ENCODE results near the gene SLC6A3. TPM values are rescaled to one million over a fixed set of nuclear protein-coding genes. Genes with fewer than 3 reads are reported as not detected.

SLC6A3 gene
- total RNA-seq, 2 experiments from 2014 or later, result not detected

DNA sequence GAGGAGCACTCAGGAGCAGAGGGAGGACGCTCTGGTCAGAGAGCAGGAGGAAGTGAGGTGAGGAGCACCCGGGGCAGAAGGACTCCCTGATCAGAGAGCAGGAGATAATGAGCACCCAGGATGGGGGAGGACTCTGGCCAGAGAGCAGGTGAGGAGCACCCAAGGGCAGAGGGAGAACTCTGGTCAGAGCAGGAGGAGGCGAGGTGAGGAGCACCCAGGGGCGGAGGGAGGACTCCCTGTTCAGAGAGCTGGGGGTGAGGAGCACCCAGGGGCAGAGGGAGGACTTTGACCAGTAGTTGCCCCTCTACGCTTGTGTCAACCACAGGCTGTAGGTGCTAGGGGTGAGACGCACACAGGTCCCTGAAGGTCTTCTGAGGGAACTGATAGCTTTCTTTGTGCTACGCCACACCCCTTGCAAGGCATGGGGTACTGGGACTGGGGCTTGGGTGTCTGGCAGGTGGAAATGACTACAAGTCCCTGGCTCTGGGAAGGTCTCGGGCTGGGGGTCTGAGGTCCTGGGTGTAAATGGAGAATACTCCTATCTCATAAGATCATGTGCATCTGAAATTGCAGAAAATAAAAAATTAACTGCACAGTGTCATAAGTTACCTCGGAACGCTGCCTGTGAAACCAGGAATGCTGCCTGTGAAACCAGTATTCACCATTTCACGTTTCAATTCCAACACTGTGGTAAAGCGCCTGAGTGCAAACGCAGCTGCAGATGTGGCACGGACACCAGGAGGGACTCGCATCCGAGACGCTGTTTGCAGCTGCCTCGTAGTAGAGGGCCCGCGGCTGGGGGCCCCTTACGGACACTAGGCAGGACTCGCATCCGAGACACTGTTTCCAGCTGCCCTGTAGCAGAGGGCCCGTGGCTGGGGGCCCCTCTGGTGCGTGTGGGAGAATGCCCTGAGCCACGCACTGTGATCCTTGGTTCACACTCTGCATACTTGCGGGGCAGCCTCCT lies 27.0 kb upstream of the SLC6A3 start:
- Histone ChIP-seq H3K9me3 (ENCODE audit: low read length) (no peaks in the 10 kb centered on the region), H3K27ac (ENCODE audit: low read depth, low read length, poor library complexity, severe bottlenecking) (no peak overlapping the region), H3K79me2 (ENCODE audit: insufficient read depth, low read depth, low read length) (no peaks in the 10 kb centered on the region), H3K36me3 (ENCODE audit: insufficient read depth, low read length) (peaks cover 90% of the 10 kb centered on the region), H3K4me2 (ENCODE audit: low read length) (no peak overlapping the region), H2AFZ (ENCODE audit: low read length) (no peak overlapping the region), H3K9me2 (ENCODE audit: insufficient read depth, low read length) (no peaks in the 10 kb centered on the region), H3K4me1 (ENCODE audit: insufficient read depth, low read length, poor library complexity, severe bottlenecking) (no peaks in the 10 kb centered on the region), H3K4me3 (ENCODE audit: low read depth, low read length, poor library complexity, severe bottlenecking) (no peak overlapping the region), H4K20me1 (ENCODE audit: insufficient read depth, low read length) (no peaks in the 10 kb centered on the region)
- CTCF ChIA-PET (ENCODE audit: unreplicated experiment), result no interaction called here
- no TSS peak for BruUV-seq (replicated peaks)
- intact Hi-C loops (cut with micrococcal nuclease; ENCODE audit: unreplicated experiment), result no loop called here
- POLR2A ChIA-PET, result no interaction called here
- TF ChIP-seq, protein P1, sequence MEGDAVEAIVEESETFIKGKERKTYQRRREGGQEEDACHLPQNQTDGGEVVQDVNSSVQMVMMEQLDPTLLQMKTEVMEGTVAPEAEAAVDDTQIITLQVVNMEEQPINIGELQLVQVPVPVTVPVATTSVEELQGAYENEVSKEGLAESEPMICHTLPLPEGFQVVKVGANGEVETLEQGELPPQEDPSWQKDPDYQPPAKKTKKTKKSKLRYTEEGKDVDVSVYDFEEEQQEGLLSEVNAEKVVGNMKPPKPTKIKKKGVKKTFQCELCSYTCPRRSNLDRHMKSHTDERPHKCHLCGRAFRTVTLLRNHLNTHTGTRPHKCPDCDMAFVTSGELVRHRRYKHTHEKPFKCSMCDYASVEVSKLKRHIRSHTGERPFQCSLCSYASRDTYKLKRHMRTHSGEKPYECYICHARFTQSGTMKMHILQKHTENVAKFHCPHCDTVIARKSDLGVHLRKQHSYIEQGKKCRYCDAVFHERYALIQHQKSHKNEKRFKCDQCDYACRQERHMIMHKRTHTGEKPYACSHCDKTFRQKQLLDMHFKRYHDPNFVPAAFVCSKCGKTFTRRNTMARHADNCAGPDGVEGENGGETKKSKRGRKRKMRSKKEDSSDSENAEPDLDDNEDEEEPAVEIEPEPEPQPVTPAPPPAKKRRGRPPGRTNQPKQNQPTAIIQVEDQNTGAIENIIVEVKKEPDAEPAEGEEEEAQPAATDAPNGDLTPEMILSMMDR (conservative IDR thresholded peaks at IDR 0.05; ENCODE audit: low read length), result no peak
- no peak for TF ChIP-seq EZH2phosphoT487 (IDR thresholded peaks at IDR 0.05; ENCODE audit: borderline replicate concordance, low read depth, low read length)
- no peak for DNase-seq (ENCODE audit: low spot score)

DNA sequence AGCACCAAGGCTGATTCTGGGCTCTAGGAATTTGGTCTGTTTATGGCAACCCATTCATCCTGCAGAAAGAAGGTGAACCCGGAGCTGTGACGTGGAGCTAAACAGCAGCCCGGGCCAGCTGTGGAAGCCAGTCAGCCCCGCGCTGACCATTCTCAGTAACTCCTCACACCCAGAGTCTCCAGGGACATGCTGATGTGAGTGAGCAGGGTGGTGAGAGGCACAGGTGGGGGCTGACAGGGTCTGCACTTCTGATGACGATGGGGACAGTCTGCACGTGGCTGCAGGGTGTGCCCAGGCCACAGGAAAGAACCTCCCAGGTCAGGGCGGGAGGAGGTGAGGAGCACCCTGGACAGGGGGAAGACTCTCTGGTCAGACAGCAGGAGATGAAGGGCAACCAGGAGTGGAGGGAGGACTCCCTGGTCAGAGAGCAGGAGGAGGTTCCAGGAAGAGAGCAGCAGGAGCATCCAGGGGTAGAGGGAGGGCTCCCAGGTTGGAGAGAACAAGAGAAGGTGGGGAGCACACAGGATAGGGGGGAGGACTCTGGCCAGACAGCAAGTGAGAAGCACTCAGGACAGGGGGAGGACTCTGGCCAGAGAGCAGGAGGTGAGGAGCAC lies 26.1 kb upstream of the SLC6A3 start:
- no peaks in the 10 kb centered on the region for H3K79me2 ChIP-seq (ENCODE audit: insufficient read depth, low read depth, low read length)
- no peak overlapping the region for H3K4me3 ChIP-seq (ENCODE audit: low read depth, low read length, poor library complexity, severe bottlenecking)
- BruUV-seq (replicated peaks), result no TSS peak
- peaks cover 90% of the 10 kb centered on the region for H3K36me3 ChIP-seq (ENCODE audit: insufficient read depth, low read length)
- no peaks in the 10 kb centered on the region for H3K9me3 ChIP-seq (ENCODE audit: low read length)
- H4K20me1 ChIP-seq (ENCODE audit: insufficient read depth, low read length), result no peaks in the 10 kb centered on the region
- no peaks in the 10 kb centered on the region for H3K4me1 ChIP-seq (ENCODE audit: insufficient read depth, low read length, poor library complexity, severe bottlenecking)
- H3K27ac ChIP-seq (ENCODE audit: low read depth, low read length, poor library complexity, severe bottlenecking), result no peak overlapping the region
- H3K4me2 ChIP-seq (ENCODE audit: low read length), result no peak overlapping the region
- no peak for DNase-seq (ENCODE audit: low spot score)
- no peaks in the 10 kb centered on the region for H3K9me2 ChIP-seq (ENCODE audit: insufficient read depth, low read length)
- intact Hi-C loops (cut with micrococcal nuclease; ENCODE audit: unreplicated experiment), result no loop called here
- ChIA-PET POLR2A (no interaction called here), CTCF (ENCODE audit: unreplicated experiment) (no interaction called here)
- TF ChIP-seq, protein P1 (conservative IDR thresholded peaks at IDR 0.05; ENCODE audit: low read length), result no peak
- TF ChIP-seq EZH2phosphoT487 (IDR thresholded peaks at IDR 0.05; ENCODE audit: borderline replicate concordance, low read depth, low read length), result no peak
- no peak overlapping the region for H2AFZ ChIP-seq (ENCODE audit: low read length)

DNA sequence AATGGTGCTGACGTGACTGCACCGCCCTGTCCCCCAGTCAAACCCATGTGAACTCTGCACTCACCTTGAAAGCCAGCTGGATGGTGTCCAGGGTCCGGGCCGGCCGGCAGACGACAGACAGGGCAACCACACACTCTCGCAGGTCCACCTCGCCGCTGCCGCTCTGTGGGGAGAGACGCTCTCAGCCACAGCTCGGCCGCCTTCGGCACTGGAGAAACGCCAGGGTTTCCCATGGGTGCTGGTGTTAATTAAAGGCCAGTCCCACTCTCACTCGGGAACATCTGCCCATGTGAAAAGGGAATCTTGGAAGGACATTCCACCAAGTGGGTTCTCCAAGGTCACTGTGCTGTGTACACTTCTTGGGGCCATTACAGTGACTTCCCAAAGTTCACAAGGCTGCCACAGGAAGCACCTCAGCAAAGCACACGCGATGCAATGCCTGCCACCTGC lies 25.5 kb upstream of the SLC6A3 start:
- Histone ChIP-seq H3K9me2 (ENCODE audit: insufficient read depth, low read length) (no peaks in the 10 kb centered on the region), H2AFZ (ENCODE audit: low read length) (no peak overlapping the region), H3K4me2 (ENCODE audit: low read length) (no peak overlapping the region), H4K20me1 (ENCODE audit: insufficient read depth, low read length) (no peaks in the 10 kb centered on the region), H3K27ac (ENCODE audit: low read depth, low read length, poor library complexity, severe bottlenecking) (no peak overlapping the region), H3K36me3 (ENCODE audit: insufficient read depth, low read length) (peaks cover 90% of the 10 kb centered on the region), H3K4me1 (ENCODE audit: insufficient read depth, low read length, poor library complexity, severe bottlenecking) (no peaks in the 10 kb centered on the region), H3K9me3 (ENCODE audit: low read length) (no peaks in the 10 kb centered on the region), H3K79me2 (ENCODE audit: insufficient read depth, low read depth, low read length) (no peaks in the 10 kb centered on the region), H3K4me3 (ENCODE audit: low read depth, low read length, poor library complexity, severe bottlenecking) (no peak overlapping the region)
- ChIA-PET POLR2A (no interaction called here), CTCF (ENCODE audit: unreplicated experiment) (no interaction called here)
- no peak for DNase-seq (ENCODE audit: low spot score)
- intact Hi-C loops (cut with micrococcal nuclease; ENCODE audit: unreplicated experiment), result no loop called here
- BruUV-seq (replicated peaks), result no TSS peak
- TF ChIP-seq EZH2phosphoT487 (IDR thresholded peaks at IDR 0.05; ENCODE audit: borderline replicate concordance, low read depth, low read length), result no peak
- TF ChIP-seq, protein P1 (conservative IDR thresholded peaks at IDR 0.05; ENCODE audit: low read length), result no peak

Measured in OCI-LY7 (cell line).